Limb (tissue), 2 donors: ENCODE data around the gene KREMEN1.

Experiments
- DNase-seq, 2 donors: peaks; one replicate each; pipeline ENCODE4 v3.0.0-alpha.2; 2016; ENCODE audit errors: extremely low spot score in 2 of 2

Gene KREMEN1

DNA sequence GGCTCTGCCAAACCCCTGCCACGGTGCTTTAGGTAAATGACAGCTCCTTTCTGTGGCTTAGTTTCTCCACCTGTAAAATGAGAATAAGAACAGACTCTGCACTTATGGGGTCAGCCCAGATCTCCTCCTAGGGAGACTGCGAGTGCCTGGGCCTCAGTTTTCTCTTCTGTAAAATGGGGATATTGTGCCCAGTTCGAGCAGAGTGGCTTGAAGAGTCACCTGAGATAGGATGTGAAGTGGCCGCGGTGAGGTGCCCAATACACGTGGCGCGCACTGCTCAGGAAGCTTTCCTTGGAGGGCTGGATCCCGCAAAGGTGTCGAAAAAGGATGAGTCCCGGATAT is 132.4 kb downstream of the KREMEN1 start:
- no peak for DNase-seq

DNA sequence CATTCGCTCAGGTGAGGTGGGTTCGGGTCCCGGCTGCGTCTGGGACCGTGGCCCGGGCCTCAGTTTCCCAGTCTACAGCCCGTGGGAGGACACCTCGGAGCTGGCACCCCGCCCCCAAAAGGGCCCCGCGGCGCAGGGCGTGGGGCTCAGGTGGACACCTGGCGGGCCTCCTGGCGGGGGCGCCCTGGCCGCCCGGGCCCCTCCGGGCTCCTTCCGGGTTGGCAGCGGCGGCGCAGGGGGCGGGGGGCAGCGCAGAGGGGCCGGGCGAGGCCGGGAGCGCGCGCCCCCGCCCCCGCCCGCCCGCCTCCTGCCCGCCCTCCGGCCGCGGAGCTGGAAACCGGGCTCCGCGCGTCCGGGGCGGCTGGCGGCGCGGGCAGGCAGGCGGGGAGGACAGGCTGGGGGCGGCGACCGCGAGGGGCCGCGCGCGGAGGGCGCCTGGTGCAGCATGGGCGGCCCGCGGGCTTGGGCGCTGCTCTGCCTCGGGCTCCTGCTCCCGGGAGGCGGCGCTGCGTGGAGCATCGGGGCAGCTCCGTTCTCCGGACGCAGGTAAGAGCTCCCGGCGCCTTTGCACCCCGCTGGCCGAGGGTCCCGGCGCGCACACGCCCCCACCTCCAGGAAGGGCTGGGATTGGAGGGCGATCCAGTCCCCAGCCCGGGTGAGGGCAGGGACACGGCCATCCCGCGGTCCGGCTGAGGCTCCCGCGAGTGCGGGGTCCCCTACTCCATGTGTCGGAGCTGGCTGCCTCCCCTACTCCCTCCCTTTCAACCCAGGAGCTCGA is 132.9 kb downstream of the KREMEN1 start, which contains the start of gene EMID1:
EMID1 (plus strand) TSS at position 303 of the 778 bp plus-strand sequence; CDS start at position 446, 143 bp downstream.
- DNase-seq: peak in 1 of 2 donors; percentile 65

DNA sequence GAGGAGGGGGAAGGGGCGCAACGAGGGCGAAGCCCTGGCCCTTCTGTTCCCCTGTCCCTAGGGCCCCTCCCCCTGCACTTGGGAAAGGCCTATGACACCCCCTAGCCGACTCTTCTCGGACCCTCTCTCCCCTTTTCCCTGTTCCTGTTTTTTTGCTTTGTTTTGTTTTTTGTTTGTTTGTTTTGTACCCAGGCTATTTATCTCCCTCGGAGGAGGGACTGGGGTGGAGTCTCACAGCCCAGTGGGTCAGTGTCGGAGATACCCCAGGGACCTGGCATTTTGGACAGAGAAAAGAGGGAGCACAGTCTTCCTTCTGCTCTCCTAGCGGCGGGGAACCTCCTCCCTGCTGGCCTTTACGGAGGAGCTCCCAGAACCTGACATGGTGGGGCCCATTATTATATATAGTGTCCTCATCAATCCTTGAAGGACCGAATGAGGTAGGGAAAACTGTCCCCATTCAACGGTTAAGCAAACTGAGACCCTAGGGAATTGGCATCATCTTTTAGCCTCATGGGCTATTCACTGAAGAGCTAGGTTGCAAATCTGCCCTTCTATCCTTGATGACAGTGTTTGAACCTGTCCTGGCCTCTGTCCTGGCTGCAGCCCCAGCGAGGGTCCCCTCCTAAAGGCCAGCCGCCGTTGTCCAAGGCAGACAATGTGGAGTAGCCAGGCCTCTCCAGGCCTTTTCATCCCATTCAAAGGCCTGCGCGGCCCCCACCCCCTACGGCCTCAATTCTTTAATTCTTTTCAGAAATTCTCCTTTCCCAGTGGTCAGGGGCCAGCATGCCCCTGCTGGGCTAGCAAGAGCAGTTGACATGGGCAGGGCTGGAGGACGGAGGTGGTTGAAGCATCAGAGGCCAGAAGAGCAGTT is 133.8 kb downstream of the KREMEN1 start:
- no peak for DNase-seq

GRCh38 chr22:29207243-29207550 is 134.4 kb downstream of the KREMEN1 start:
- DNase-seq: no peak

DNA sequence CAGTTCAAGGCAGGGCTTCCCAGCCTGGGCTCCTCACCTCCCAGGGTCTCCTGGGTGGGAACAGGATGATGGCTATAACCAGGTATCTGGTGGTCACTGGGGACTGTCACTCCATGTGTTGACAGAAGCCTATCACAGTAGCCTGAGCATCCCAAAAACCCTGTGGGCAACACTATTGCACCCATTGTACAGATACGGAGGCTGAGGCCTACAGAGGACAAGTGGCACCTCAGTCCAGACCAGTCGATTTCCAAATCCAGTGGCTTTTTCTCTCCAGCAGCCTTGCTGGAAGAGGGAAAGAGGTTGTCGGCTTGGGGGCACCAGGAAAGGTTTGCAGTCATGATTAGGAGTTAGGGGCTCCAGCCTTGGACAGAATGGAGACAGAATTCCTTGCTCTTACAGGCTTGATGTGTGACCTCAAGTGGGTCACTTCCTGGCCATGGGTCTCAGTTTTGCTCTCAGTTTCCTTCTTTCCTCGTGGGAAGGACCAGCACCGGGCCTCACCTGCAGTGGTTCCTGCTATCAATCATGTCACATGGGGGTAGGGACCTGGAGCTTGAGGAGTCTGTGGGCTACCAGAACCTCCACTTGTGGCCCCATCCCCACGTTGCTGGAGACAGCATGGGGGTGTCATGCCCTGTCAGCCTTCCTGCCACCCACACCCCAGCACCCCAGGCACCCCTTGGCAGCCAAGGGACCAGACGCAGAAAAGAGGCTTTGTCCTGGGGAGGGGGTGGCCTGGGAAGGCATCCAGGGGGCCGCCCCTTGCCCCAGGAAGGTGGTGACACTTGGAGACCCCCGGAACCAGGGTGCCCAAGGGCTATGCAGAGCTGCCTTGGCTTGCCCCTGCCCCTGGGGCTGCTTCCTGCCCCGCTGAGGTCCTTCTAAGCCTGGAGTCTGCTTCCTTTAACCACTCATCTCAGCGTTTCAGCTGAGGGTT is 135.0 kb downstream of the KREMEN1 start:
- DNase-seq: no peak

GRCh38 chr22:29208502-29208862 is 135.6 kb downstream of the KREMEN1 start:
- DNase-seq: no peak

GRCh38 chr22:29208879-29209623 is 136.2 kb downstream of the KREMEN1 start:
- DNase-seq: no peak

DNA sequence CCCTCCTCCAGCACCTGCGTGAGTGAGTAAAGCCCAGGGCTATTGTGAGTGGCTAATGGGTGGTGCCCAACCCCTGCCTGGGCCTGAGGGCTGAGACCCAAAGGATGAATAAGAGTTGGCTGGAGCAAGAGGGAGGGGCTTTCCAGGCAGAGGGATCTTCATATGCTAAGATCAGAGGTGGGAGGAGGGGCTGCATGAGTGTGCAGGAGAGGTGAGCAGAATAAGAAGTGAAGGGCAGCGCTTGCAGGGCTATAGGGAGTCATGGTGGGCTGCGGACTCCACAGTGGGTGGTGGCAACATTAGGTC is 136.7 kb downstream of the KREMEN1 start:
- DNase-seq: no peak

GRCh38 chr22:29211066-29211465 is 138.2 kb downstream of the KREMEN1 start:
- DNase-seq: no peak

- DNase-seq: no peak
Measured at GRCh38 chr22:29211466-29211865, 138.6 kb downstream of the KREMEN1 start.

DNA sequence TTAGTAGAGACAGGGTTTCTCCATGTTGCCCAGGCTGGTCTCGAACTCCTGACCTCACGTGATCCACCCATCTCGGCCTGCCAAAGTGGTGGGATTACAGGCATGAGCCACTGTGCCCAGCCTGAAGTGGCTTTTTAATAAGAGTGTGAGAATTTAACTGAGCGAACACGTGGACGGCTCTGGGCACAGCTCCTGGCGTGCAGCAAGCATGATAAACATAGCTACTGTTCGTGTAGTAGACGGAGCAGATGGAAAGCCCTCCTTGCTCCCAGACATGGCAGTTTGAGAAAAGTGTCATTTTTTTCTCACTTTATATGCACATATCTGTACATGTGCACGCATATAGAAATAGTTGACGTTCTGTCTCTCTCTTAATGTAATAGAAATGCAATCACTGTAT is 139.9 kb downstream of the KREMEN1 start:
- no peak for DNase-seq

DNA sequence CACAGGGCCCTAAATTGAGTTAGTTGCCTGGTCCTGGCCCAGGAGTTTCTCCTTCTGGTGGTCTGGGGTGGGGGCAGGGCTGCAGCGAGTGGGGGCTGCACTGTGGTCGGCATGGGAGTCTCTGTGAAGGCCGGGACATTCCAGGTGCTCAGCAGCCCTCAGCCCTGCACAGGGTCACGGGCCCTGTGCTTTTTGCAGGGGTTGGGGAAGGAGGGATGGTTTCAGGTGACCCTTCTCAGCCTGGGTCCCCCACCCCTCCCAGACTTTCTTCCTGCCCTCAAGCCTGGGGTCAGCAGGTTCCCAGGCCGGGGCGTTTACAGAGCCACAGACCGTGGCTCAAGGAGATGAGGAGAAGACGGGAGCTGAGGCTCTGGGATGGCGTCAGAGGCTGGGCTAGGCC is 140.7 kb downstream of the KREMEN1 start:
- no peak for DNase-seq

- no peak for DNase-seq
Measured at GRCh38 chr22:29214232-29214631, 141.4 kb downstream of the KREMEN1 start.

DNA sequence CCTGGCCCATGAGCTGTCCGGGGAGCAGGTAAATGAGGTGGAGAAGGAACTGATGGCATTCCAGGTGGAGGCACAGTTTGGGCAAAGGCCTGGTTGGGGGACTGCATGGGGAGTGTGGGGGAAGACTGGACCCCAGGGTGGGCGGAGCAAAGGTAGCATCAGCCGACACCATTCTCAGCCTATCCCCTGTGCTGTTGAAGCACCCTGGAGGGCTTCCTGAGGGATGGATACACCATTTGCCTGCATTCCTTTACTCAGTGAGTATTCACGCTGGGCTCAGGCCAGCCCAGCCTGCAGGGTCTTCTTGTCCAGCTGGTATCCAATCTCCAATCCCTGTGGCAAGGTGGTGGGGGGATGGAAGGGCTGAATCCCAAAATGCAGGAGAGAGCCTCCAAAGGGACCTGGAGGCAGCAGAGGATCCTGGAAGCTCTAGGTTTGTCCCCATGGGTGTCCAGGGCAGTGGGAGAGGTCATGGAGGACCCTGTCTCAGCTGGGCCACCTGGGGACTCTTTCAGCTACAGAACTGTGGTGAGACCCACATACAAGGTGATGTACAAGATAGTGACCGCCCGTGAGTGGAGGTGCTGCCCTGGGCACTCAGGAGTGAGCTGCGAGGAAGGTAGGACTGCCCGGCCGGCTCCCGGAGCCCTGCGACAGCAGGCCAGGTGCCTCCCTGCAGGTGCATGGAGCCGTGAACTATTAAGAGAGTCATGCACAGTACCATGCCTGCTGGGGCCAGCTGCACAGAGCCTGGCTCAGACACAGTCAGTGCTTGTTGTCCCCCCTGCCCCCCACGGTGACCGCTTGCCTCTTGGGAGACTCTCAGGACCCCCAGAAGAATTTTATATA is 142.4 kb downstream of the KREMEN1 start:
- no peak for DNase-seq

- no peak for DNase-seq
Measured at GRCh38 chr22:29216011-29216872, 143.4 kb downstream of the KREMEN1 start.

GRCh38 chr22:29216873-29217666 is 144.2 kb downstream of the KREMEN1 start:
- no peak for DNase-seq
